Measurements from ENCODE around the gene STK39. TPM values are rescaled to one million over a fixed set of nuclear protein-coding genes. Genes with fewer than 3 reads are reported as not detected.
A peak's percentile ranks its signal among the peaks of the same experiment; 100 is the strongest.

The STK39 gene
- total RNA-seq, 1 experiment from 2014 or later = 16.9 TPM

- DNase-seq (ENCODE audit: low read depth) = no peak
These were observed 307.1 kb downstream of the STK39 start for GRCh38 chr2:167940346-167940725.

GRCh38 chr2:167939514-167940345 lies 307.7 kb downstream of the STK39 start:
- no peak for DNase-seq (ENCODE audit: low read depth)

GRCh38 chr2:167937403-167937802 lies 310.0 kb downstream of the STK39 start:
- DNase-seq (ENCODE audit: low read depth) = no peak

- DNase-seq (ENCODE audit: low read depth) = no peak
These were observed 311.6 kb downstream of the STK39 start for GRCh38 chr2:167935803-167936110.

GRCh38 chr2:167933097-167933814 lies 314.1 kb downstream of the STK39 start:
- no peak for DNase-seq (ENCODE audit: low read depth)

- no peak for DNase-seq (ENCODE audit: low read depth)
These were observed 315.2 kb downstream of the STK39 start for GRCh38 chr2:167932123-167932693.

GRCh38 chr2:167929484-167929883 lies 317.9 kb downstream of the STK39 start:
- DNase-seq (ENCODE audit: low read depth) = no peak

GRCh38 chr2:167928434-167928833 lies 319.0 kb downstream of the STK39 start:
- DNase-seq (ENCODE audit: low read depth) = no peak

GRCh38 chr2:167925758-167926157 lies 321.6 kb downstream of the STK39 start:
- no peak for DNase-seq (ENCODE audit: low read depth)

- no peak for DNase-seq (ENCODE audit: low read depth)
These were observed 322.8 kb downstream of the STK39 start for GRCh38 chr2:167924556-167924955.

- no peak for DNase-seq (ENCODE audit: low read depth)
These were observed 330.6 kb downstream of the STK39 start for GRCh38 chr2:167916756-167917155.

- no peak for DNase-seq (ENCODE audit: low read depth)
These were observed 332.4 kb downstream of the STK39 start for GRCh38 chr2:167914969-167915368.

GRCh38 chr2:167908786-167909185 lies 338.6 kb downstream of the STK39 start:
- no peak for DNase-seq (ENCODE audit: low read depth)

GRCh38 chr2:167905668-167906067 lies 341.7 kb downstream of the STK39 start:
- no peak for DNase-seq (ENCODE audit: low read depth)

Small RNA genes within 50 kb of the gene (small RNA-seq; reads per million reads assigned to genes)
- gene AC067940.1 = 2.0 reads per million, percentile 82 among the genes with 10 or more reads in this experiment

Other genes with a start within 250 kb of the STK39 start
- gene CERS6, start 208.7 kb upstream of the STK39 start, total RNA-seq (2014; rRNA removed; shearing (Covaris generic)) = 20.6 and 24.3 TPM in 2 replicates